C4-2B (cell line): ENCODE data around the gene PROM1.

Source experiments
- ZFX ChIP-seq: fragments of 450-650 bp; IDR thresholded peaks from 2 replicates; pipeline ENCODE4 v1.6.1; 2017
- TF ChIP-seq, protein P1 (sequence below): fragments of 450-650 bp; conservative IDR thresholded peaks from 2 replicates; pipeline ENCODE4 v1.5.1; 2017; ENCODE audit warnings: mild to moderate bottlenecking

DNA sequence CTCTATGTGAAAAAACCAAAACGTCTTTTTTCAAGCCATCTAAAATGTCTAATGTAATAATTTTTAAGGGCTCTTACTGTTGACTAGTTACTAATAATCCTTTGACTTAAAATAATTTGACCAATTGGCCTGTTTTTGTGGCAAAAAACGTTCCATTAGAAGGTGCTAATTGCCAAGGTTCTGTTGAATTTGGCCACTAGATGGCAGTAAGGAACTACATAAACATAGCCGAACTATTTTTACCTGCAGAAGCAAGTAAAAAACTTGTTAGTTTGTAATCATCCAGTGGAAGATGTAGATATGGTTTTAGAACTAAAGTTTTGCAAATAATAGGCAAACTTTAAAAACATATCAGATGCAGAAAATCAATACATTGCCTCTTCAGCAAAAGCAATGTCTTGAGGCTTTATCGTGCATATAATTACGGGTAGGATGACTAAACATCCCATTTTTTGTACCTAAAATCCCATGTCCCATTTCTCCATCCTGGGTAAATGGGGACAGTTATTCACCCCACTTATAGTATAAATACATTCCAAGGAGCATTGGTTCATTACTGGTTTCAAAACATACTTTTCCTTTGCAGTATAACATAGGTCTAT is 57.6 kb downstream of the PROM1 start:
- TF ChIP-seq, protein P1, sequence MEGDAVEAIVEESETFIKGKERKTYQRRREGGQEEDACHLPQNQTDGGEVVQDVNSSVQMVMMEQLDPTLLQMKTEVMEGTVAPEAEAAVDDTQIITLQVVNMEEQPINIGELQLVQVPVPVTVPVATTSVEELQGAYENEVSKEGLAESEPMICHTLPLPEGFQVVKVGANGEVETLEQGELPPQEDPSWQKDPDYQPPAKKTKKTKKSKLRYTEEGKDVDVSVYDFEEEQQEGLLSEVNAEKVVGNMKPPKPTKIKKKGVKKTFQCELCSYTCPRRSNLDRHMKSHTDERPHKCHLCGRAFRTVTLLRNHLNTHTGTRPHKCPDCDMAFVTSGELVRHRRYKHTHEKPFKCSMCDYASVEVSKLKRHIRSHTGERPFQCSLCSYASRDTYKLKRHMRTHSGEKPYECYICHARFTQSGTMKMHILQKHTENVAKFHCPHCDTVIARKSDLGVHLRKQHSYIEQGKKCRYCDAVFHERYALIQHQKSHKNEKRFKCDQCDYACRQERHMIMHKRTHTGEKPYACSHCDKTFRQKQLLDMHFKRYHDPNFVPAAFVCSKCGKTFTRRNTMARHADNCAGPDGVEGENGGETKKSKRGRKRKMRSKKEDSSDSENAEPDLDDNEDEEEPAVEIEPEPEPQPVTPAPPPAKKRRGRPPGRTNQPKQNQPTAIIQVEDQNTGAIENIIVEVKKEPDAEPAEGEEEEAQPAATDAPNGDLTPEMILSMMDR: peak; percentile 79
- no peak for TF ChIP-seq ZFX
